Measurements from ENCODE around the gene SH2D6. TPM values are rescaled to one million over a fixed set of nuclear protein-coding genes. Genes with fewer than 3 reads are reported as not detected.

Gene SH2D6
- total and polyA plus RNA-seq, 9 of the 15 experiments (the other 6 are each of a cell fraction or from before 2014, with no cell fraction given): 0.07 to 0.76 (median 0.33) TPM; not detected in 2

- peak; percentile 4 for TF ChIP-seq TAF9B (IDR thresholded peaks at IDR 0.05; ENCODE audit: partially characterized antibody)
- TF ChIP-seq VEZF1 (CRISPR knock-in tag; IDR thresholded peaks at IDR 0.05): peak; percentile 58; the same call in 1 of the 2 replicates
- TF ChIP-seq SFPQ (IDR thresholded peaks at IDR 0.05; ENCODE audit: low read depth, low read length): no peak
- TF ChIP-seq ZNF77 (CRISPR knock-in tag; IDR thresholded peaks at IDR 0.05): no peak
- TF ChIP-seq FIP1L1 (IDR thresholded peaks at IDR 0.05; ENCODE audit: low read depth, low read length, poor library complexity, severe bottlenecking): no peak
- no peak for TF ChIP-seq ZNF224 (CRISPR knock-in tag; IDR thresholded peaks at IDR 0.05)
- TF ChIP-seq HMG20B (CRISPR knock-in tag; IDR thresholded peaks at IDR 0.05): no peak
- no peak for TF ChIP-seq RNF2 (IDR thresholded peaks at IDR 0.05)
- TF ChIP-seq TFE3 (CRISPR knock-in tag; IDR thresholded peaks at IDR 0.05): peak; percentile 6; the same call in 1 of the 2 replicates
- no peak for TF ChIP-seq GTF3C2 (IDR thresholded peaks at IDR 0.05; ENCODE audit: borderline replicate concordance, extremely low read depth, insufficient read length)
- no peak for TF ChIP-seq FUS (optimal IDR thresholded peaks at IDR 0.05; ENCODE audit: low read depth, low read length)
- peak; percentile 61; the same call in 1 of the 2 replicates for TF ChIP-seq ELF1 (tag; IDR thresholded peaks at IDR 0.05)
- TF ChIP-seq ZNF644 (tag; IDR thresholded peaks at IDR 0.05; ENCODE audit: low read depth): no peak
- no peak for TF ChIP-seq SRF (CRISPR knock-in tag; IDR thresholded peaks at IDR 0.05)
- TF ChIP-seq USF1 (CRISPR knock-in tag; IDR thresholded peaks at IDR 0.05): no peak
These were observed 2.2 kb downstream of the SH2D6 start (continued) for GRCh38 chr2:85420536-85421259.

All from K562 (cell line).